ENCODE results near the gene BATF3. TPM values are rescaled to one million over a fixed set of nuclear protein-coding genes. Genes with fewer than 3 reads are reported as not detected.

Gene BATF3
- total RNA-seq, 3 donors from 2014 or later (not counting 1 experiment from before 2014, with no cell fraction given), result 0.25 to 3.6 (median 1.2) TPM

DNA sequence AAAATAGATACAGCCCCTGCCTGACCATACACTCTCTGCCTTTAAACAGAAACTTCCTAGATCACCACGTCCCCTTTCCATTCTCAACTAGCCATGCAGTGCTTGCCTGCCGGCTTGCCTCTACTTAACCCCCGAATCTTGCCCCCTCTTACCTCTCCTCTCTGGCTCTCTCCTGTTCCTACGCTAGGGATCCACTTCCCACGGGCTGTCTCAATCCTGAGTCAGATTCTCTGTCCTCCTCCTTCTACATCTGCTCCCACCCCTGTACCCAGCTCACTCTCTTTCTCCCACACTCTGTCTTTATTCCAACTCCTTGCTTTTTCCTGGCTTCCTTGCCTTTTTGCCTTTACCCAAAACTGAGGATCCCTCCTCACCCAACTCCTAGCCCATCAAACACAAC, 61.7 kb downstream of the BATF3 start:
- peak overlapping the region in 1 of 2 donors; percentile 29 for H3K27ac Mint-ChIP-seq
- H3K27me3 ChIP-seq (ENCODE audit: control insufficient read depth, insufficient read depth, low read length), result no peaks in the 10 kb centered on the region
- ATAC-seq (no peak), DNase-seq (no peak)
- H3K4me3 Mint-ChIP-seq, result no peak overlapping the region
- no peaks in the 10 kb centered on the region for H3K36me3 ChIP-seq (ENCODE audit: control insufficient read depth, insufficient read depth, low read length)
- H3K9me3 ChIP-seq (ENCODE audit: control insufficient read depth, insufficient read depth, low read length), result peaks cover 3% of the 10 kb centered on the region
- peaks cover 7% of the 10 kb centered on the region for H3K36me3 Mint-ChIP-seq
- peaks cover 25 to 31% of the 10 kb centered on the region in 2 donors for H3K4me1 Mint-ChIP-seq
- peaks cover 22 to 25% of the 10 kb centered on the region in 2 donors for H3K27me3 Mint-ChIP-seq (ENCODE audit: low read depth in 2 of 2)
- no peak overlapping the region for H3K27ac ChIP-seq (ENCODE audit: low read length)
- peaks cover 24% of the 10 kb centered on the region for H3K4me1 ChIP-seq (ENCODE audit: control insufficient read depth, insufficient read depth, low read length)
- H3K9me3 Mint-ChIP-seq, result peaks cover 0 to 3% of the 10 kb centered on the region in 2 donors
- 90% methylated on average over 5 of the region's 5 CpGs for whole genome bisulfite sequencing (ENCODE audit: insufficient coverage)
- H3K4me3 ChIP-seq (ENCODE audit: low read length), result no peak overlapping the region
- intact Hi-C loops (cut with micrococcal nuclease), result no loop called here
- TF ChIP-seq, protein P1, sequence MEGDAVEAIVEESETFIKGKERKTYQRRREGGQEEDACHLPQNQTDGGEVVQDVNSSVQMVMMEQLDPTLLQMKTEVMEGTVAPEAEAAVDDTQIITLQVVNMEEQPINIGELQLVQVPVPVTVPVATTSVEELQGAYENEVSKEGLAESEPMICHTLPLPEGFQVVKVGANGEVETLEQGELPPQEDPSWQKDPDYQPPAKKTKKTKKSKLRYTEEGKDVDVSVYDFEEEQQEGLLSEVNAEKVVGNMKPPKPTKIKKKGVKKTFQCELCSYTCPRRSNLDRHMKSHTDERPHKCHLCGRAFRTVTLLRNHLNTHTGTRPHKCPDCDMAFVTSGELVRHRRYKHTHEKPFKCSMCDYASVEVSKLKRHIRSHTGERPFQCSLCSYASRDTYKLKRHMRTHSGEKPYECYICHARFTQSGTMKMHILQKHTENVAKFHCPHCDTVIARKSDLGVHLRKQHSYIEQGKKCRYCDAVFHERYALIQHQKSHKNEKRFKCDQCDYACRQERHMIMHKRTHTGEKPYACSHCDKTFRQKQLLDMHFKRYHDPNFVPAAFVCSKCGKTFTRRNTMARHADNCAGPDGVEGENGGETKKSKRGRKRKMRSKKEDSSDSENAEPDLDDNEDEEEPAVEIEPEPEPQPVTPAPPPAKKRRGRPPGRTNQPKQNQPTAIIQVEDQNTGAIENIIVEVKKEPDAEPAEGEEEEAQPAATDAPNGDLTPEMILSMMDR (IDR thresholded peaks at IDR 0.05), result no peak

Other genes starting within 250 kb of the BATF3 start
- gene ATF3, start 91.1 kb downstream of the BATF3 start, total RNA-seq, result 100 to 1,000 TPM in 1 of 3 donors, 10 to 100 TPM in 2; 62.2 to 135 (median 78.5) TPM
- gene NSL1, start 91.9 kb upstream of the BATF3 start, total RNA-seq, result 10 to 100 TPM; 17.0 to 23.8 (median 23.4) TPM
- gene TATDN3, start 92.1 kb upstream of the BATF3 start, total RNA-seq, result 10 to 100 TPM; 11.6 to 14.6 (median 13.4) TPM
- gene SPATA45, start 147.8 kb upstream of the BATF3 start, total RNA-seq, result under 1 TPM in 1 of 3 donors, not detected in 2; 0.80 TPM
- gene FLVCR1, start 158.4 kb upstream of the BATF3 start, total RNA-seq, result 10 to 100 TPM in 2 of 3 donors, 1 to 10 TPM in 1; 8.1 to 15.0 (median 11.4) TPM